ENCODE measurements around the gene CD7. TPM values are rescaled to one million over a fixed set of nuclear protein-coding genes. Genes with fewer than 3 reads are reported as not detected.

CD7 gene
- total RNA-seq, 4 donors from 2014 or later = 11.6 to 15.4 (median 15.2) TPM; not detected in 1

GRCh38 chr17:82323514-82324234 is 6.3 kb upstream of the CD7 start:
- Histone ChIP-seq H3K4me3 (no peak overlapping the region), H3K27ac (no peak overlapping the region), H3K9me3 (no peaks in the 10 kb centered on the region), H3K4me1 (peaks cover 0 to 49% (median 5%) of the 10 kb centered on the region in 4 donors), H3K27me3 (no peaks in the 10 kb centered on the region), H3K36me3 (no peaks in the 10 kb centered on the region)
- DNase-seq = no peak
- TF ChIP-seq POLR2A (IDR thresholded peaks at IDR 0.05) = no peak
- TF ChIP-seq CTCF (IDR thresholded peaks at IDR 0.05) = no peak

GRCh38 chr17:82322526-82323453 is 5.4 kb upstream of the CD7 start:
- TF ChIP-seq CTCF (IDR thresholded peaks at IDR 0.05) = no peak
- TF ChIP-seq POLR2A (IDR thresholded peaks at IDR 0.05) = no peak
- H3K4me3 ChIP-seq = no peak overlapping the region
- no peaks in the 10 kb centered on the region for H3K9me3 ChIP-seq
- H3K27me3 ChIP-seq = no peaks in the 10 kb centered on the region
- H3K27ac ChIP-seq = no peak overlapping the region
- H3K36me3 ChIP-seq = no peaks in the 10 kb centered on the region
- peaks cover 0 to 42% (median 5%) of the 10 kb centered on the region in 4 donors for H3K4me1 ChIP-seq
- no peak for DNase-seq

GRCh38 chr17:82321947-82322466 is 4.6 kb upstream of the CD7 start:
- Histone ChIP-seq H3K27me3 (no peaks in the 10 kb centered on the region), H3K36me3 (no peaks in the 10 kb centered on the region), H3K9me3 (no peaks in the 10 kb centered on the region), H3K4me3 (no peak overlapping the region), H3K4me1 (peaks cover 0 to 36% (median 5%) of the 10 kb centered on the region in 4 donors), H3K27ac (no peak overlapping the region)
- DNase-seq = no peak
- no peak for TF ChIP-seq POLR2A (IDR thresholded peaks at IDR 0.05)
- no peak for TF ChIP-seq CTCF (IDR thresholded peaks at IDR 0.05)

- Histone ChIP-seq H3K4me3 (peak overlapping the region in 2 of 4 donors; percentile 37 to 39), H3K4me1 (peaks cover 0 to 36% (median 5%) of the 10 kb centered on the region in 4 donors), H3K9me3 (no peaks in the 10 kb centered on the region), H3K27ac (peak overlapping the region in 1 of 4 donors; percentile 57), H3K36me3 (no peaks in the 10 kb centered on the region), H3K27me3 (no peaks in the 10 kb centered on the region)
- TF ChIP-seq POLR2A (IDR thresholded peaks at IDR 0.05) = no peak
- peak; percentile 90 to 98 (median 94) for TF ChIP-seq CTCF (IDR thresholded peaks at IDR 0.05)
- DNase-seq = peak in 1 of 3 donors; percentile 40
These were observed 3.8 kb upstream of the CD7 start for GRCh38 chr17:82320956-82321927.
